Uterus (tissue), 4 donors: ENCODE measurements around the gene RASSF4. TPM values are rescaled to one million over a fixed set of nuclear protein-coding genes. Genes with fewer than 3 reads are reported as not detected.

Source experiments
- DNase-seq, 2 donors: peaks; one replicate each; pipeline ENCODE4 v3.0.0-alpha.2; 2019 to 2020
- H3K27ac ChIP-seq, 2 donors: fragments of 200-600 bp; sonication (generic); 1 replicate in 1 of 2; 2 replicates in 1 of 2; pipeline ENCODE4 v1.5.1; 2016 to 2018
- H3K27me3 ChIP-seq, 2 donors: fragments of 200-600 bp; sonication (generic); one replicate each; pipeline ENCODE4 v1.5.1; 2018 to 2019; ENCODE audit warnings: control low read depth in 1 of 2
- H3K36me3 ChIP-seq, 2 donors: fragments of 200-600 bp; sonication (generic); one replicate each; pipeline ENCODE4 v1.5.1; 2019; ENCODE audit warnings: control low read depth in 1 of 2
- H3K4me1 ChIP-seq, 2 donors: fragments of 200-600 bp; sonication (generic); one replicate each; pipeline ENCODE4 v1.5.1; 2018 to 2019; ENCODE audit warnings: control low read depth in 1 of 2
- H3K4me3 ChIP-seq, 2 donors: fragments of 200-600 bp; sonication (generic); 1 replicate in 1 of 2; 2 replicates in 1 of 2; pipeline ENCODE4 v1.5.1; 2018 to 2019; ENCODE audit warnings: mild to moderate bottlenecking in 1 of 2
- H3K9me3 ChIP-seq, 2 donors: fragments of 200-600 bp; sonication (generic); one replicate each; pipeline ENCODE4 v1.5.1; 2019; ENCODE audit warnings: control low read depth in 1 of 2
- POLR2A ChIP-seq, 2 donors: fragments of 450-650 bp; IDR thresholded peaks; one replicate each; pipeline ENCODE4 v1.6.1; 2016; ENCODE audit warnings: antibody characterized with exemption in 2 of 2, mild to moderate bottlenecking in 1 of 2, moderate library complexity in 1 of 2
- intact Hi-C: fragments of 100-400 bp; cut with DNase I; formaldehyde crosslinking; loops from one replicate; pipeline ENCODE4 v1.15.1; 2023; ENCODE audit warnings: low total_unique reads
- total RNA-seq, 4 donors: library from RNA; depleted of rRNA in 3 of 4; stranded (reverse); fragments of >200 nt in 3 of 4; gene quantifications; one replicate each; pipeline versions ENCODE4 v1.1.0 to v1.2.4, GENCODE V29; 2014 to 2023
- TF ChIP-seq, protein P1 (sequence below), 4 experiments: fragments of 200-600 bp in 2 of 4; fragments of 450-650 bp in 2 of 4; sonication (generic) in 2 of 4; IDR thresholded peaks; one replicate each; pipeline ENCODE4 v1.5.1; 2016 to 2019; ENCODE audit warnings: antibody characterized with exemption in 4 of 4, mild to moderate bottlenecking in 2 of 4, moderate library complexity in 1 of 4
- donor health status: DM: yes; HTN: yes; CAD: no.

The RASSF4 gene
- total RNA-seq, 4 donors from 2014 or later: 6.1 to 26.5 (median 8.2) TPM

- intact Hi-C loops: no loop called here
- Histone ChIP-seq H3K9me3 (no peaks in the 10 kb centered on the region), H3K4me3 (no peak overlapping the region), H3K36me3 (no peaks in the 10 kb centered on the region), H3K27me3 (no peaks in the 10 kb centered on the region), H3K4me1 (peaks cover 11 to 13% of the 10 kb centered on the region in 2 donors), H3K27ac (peak overlapping the region; percentile 92 to 94)
- DNase-seq: no peak
- TF ChIP-seq, protein P1, sequence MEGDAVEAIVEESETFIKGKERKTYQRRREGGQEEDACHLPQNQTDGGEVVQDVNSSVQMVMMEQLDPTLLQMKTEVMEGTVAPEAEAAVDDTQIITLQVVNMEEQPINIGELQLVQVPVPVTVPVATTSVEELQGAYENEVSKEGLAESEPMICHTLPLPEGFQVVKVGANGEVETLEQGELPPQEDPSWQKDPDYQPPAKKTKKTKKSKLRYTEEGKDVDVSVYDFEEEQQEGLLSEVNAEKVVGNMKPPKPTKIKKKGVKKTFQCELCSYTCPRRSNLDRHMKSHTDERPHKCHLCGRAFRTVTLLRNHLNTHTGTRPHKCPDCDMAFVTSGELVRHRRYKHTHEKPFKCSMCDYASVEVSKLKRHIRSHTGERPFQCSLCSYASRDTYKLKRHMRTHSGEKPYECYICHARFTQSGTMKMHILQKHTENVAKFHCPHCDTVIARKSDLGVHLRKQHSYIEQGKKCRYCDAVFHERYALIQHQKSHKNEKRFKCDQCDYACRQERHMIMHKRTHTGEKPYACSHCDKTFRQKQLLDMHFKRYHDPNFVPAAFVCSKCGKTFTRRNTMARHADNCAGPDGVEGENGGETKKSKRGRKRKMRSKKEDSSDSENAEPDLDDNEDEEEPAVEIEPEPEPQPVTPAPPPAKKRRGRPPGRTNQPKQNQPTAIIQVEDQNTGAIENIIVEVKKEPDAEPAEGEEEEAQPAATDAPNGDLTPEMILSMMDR (IDR thresholded peaks at IDR 0.05): no peak
- no peak for TF ChIP-seq POLR2A (IDR thresholded peaks at IDR 0.05)
Observed at GRCh38 chr10:44993922-44994751, 34.5 kb downstream of the RASSF4 start.

DNA sequence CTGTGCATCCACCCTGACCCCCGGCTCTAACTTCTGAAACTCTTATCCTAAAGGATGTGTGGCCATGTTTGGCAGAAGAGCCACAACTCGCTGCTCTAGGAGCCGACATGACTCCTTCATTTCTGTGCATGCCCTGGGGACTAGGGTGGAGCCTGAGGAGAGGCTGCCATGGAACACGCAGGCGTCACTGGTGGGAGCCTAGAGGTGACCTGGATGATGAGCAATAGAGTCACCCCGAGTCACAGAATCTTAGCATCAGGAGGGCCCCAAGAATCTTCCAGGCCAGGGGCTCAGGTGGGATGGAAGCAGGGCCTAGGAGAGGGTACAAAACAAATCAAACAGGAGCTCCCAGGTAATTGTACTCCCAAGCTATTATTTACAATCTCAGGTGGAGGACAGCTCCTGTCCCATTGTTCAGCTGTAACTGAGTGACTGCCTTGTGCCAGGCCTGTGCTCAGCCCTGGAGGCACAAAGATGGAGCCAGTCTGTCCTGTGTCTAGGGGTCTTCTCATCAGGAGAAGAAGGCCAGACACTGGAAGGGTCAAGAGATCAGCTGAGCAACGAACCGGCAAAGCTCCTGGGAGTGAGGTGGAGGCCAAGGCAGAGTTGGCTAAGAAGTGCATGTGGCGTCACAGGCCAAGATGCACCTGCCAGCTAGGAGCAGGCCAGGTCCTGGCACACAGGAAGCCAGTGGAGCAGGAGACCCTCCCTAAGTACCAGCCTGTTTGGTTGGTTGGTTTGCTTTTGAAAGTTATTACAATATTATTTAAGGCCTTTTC lies 35.3 kb downstream of the RASSF4 start:
- DNase-seq: peak in 1 of 2 donors; percentile 17
- H3K4me1 ChIP-seq: peaks cover 12 to 15% of the 10 kb centered on the region in 2 donors
- H3K36me3 ChIP-seq: no peaks in the 10 kb centered on the region
- intact Hi-C loops: no loop called here
- no peak for TF ChIP-seq POLR2A (IDR thresholded peaks at IDR 0.05)
- TF ChIP-seq, protein P1 (IDR thresholded peaks at IDR 0.05): no peak
- peak overlapping the region; percentile 92 to 94 for H3K27ac ChIP-seq
- H3K27me3 ChIP-seq: no peaks in the 10 kb centered on the region
- H3K4me3 ChIP-seq: no peak overlapping the region
- no peaks in the 10 kb centered on the region for H3K9me3 ChIP-seq

DNA sequence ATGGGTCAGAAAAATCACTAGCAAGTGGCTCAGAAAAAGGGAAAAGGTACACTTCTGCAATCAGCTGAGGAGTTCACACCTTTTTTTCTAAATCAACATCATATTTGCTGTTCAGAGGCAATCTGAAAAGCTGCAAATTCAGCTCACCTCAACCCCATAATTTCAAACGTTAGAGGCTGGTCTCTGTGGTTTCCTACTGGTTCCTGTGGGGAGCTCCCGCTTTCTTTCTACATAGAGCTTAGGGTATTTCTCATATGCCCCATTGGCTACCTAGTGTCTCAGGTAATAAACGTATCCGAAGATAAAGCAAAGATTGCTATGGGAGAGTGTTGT lies 35.9 kb downstream of the RASSF4 start:
- Histone ChIP-seq H3K36me3 (no peaks in the 10 kb centered on the region), H3K4me1 (peaks cover 14 to 16% of the 10 kb centered on the region in 2 donors), H3K27me3 (no peaks in the 10 kb centered on the region), H3K4me3 (no peak overlapping the region), H3K9me3 (no peaks in the 10 kb centered on the region), H3K27ac (peak overlapping the region; percentile 92 to 94)
- intact Hi-C loops: no loop called here
- DNase-seq: no peak
- no peak for TF ChIP-seq POLR2A (IDR thresholded peaks at IDR 0.05)
- TF ChIP-seq, protein P1 (IDR thresholded peaks at IDR 0.05): no peak

- peaks cover 14 to 16% of the 10 kb centered on the region in 2 donors for H3K4me1 ChIP-seq
- TF ChIP-seq, protein P1 (IDR thresholded peaks at IDR 0.05): no peak
- no peak for TF ChIP-seq POLR2A (IDR thresholded peaks at IDR 0.05)
- H3K27me3 ChIP-seq: no peaks in the 10 kb centered on the region
- no peaks in the 10 kb centered on the region for H3K36me3 ChIP-seq
- no peak overlapping the region for H3K4me3 ChIP-seq
- H3K27ac ChIP-seq: peak overlapping the region; percentile 92 to 94
- no peaks in the 10 kb centered on the region for H3K9me3 ChIP-seq
- intact Hi-C loops: no loop called here
- peak; percentile 66 to 84 for DNase-seq
Observed at GRCh38 chr10:44995914-44996669, 36.5 kb downstream of the RASSF4 start.
